HG02678 (cell line): ENCODE results near the gene EMX2.

ENCODE experiments used
- ATAC-seq: cut with Tn5 transposase; IDR thresholded peaks from one replicate; pipeline ENCODE4 v1.9.1; 2021; ENCODE audit warnings: mild to moderate bottlenecking, moderate library complexity; ENCODE audit not compliant: unreplicated experiment

Gene EMX2

DNA sequence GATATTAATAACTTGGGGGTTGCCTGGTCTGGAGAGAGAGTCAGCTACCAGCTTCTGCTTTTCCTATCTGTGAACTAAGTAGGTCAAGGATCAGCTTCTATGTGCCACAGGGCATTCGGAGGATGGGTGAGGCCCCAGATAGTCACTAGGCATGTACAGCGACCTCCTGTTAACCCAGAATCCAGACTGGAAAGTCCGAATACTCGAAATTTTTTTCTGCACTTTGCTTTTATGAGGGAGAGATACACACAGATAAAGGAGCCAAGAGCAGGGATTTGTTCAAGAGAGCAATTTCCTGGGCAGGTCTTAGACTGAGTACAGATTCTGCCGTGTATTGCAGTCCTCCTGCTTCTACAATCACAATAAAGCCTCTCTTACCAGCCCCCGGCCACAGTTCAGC is 54.2 kb downstream of the EMX2 start:
- ATAC-seq, result no peak

DNA sequence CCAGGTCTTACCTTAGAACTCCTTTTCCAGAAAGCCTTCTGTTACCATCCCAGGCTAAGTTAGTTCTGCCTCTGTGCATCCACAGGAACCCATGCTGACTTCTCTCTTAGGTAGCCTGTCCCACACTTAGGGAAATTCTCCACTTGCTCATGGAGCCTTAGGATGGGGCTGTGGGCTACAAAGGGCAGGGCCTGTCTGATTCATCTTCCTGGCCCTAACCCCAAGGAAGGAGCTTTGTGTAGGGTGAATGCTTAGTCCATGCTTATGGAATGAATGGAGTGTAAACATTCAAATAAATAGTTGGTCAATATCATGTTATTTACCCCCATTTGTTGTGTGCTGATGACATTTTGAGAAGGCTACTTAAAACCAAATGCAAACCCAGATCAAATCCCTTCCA is 54.7 kb downstream of the EMX2 start:
- no peak for ATAC-seq
